Right ventricle myocardium inferior (tissue), 1 donor: ENCODE measurements around the gene SLC12A7. TPM values are rescaled to one million over a fixed set of nuclear protein-coding genes. Genes with fewer than 3 reads are reported as not detected.
A peak's percentile ranks its signal among the peaks of the same experiment; 100 is the strongest.

Source experiments
- ATAC-seq: fragments of 200-7000 bp; cut with Tn5 transposase; one replicate; pipeline ENCODE4 v1.9.1; 2020; ENCODE audit warnings: mild to moderate bottlenecking, moderate library complexity
- DNase-seq: peaks from one replicate; pipeline ENCODE4 v3.0.0; 2021; ENCODE audit errors: missing footprints
- intact Hi-C: fragments of 100-400 bp; cut with DNase I; formaldehyde crosslinking; loops from one replicate; pipeline ENCODE4 v1.11.0; 2022
- total RNA-seq: library from RNA; stranded (reverse); fragmentation: NEBNext Ultra II Directional; extraction: Animal tissue kit (Norgen Biotek cat#: 25700); gene quantifications from one replicate; pipeline ENCODE4 v1.2.1, GENCODE V29; 2021
- donor health status: DM: no; HTN: yes; CAD: no; lungs with severe emphysema.

SLC12A7 gene
- total RNA-seq, 1 donor from 2014 or later = 179 TPM

DNA sequence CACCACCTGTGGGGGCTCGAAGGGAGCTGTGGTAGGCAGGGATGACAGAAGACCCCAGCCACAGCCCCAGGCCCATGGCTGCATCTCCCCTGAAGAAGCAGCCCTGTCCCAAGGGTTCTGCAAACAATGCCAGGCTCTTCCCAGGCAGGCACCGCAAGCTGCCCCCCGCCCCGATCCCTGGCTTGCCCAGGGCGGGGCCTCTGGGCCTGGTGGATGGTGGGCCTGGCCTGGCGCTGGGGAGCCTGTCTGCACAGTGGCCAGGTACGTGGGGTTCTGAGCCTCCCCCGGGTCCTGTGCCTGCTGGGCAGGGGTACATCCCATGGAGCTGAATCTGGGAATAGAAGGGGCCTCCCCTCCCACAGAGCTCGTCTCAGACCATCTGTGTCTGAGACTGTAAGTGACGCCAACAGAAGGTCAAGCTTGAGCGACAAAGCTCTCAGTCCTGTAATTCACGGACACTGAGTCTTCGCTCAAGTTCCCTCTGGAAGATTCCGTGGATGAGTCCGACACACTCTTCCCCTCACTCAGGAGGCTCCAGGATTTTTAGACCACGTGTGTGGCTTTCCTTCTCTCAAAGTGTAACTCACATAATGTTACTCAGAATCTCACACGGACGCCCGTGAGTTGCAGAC lies 4.4 kb upstream of the SLC12A7 start:
- DNase-seq = no peak
- intact Hi-C loops = no loop called here
- ATAC-seq = no peak

DNA sequence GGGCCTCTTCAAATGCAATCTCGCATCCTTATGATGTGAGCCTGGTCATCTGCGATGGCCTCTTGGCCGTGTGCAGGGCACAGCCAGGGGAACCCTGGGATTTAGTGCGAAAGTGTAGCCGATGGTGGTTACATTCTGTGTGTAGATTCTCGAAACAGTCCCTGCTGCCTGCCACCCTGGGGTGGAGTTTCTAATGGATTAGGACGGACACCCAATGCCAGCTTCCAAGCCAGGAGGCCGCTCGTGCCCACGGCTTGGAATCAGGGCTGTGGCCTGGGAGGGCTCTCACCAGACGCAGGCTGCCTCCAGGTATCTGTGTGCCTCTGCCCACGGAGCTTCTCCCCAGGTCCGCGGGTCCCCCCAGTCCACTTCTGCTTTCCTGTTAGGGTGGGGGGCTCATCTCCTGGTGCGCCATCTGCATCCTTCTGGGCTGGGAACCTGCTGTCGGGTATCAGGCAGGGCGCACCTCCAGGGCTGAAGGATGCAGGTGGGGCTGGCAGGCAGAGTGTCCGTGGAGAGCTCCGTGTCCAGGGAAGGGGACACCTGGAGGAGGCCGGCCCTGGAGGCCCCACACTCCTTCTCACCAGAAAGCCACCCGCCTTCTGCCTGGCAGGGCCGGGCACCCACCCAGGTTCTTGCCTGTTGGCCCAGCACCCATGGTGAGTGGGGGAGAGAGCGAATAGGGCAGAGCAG lies 3.4 kb upstream of the SLC12A7 start:
- DNase-seq (no peak), ATAC-seq (no peak)
- intact Hi-C loops = no loop called here

DNA sequence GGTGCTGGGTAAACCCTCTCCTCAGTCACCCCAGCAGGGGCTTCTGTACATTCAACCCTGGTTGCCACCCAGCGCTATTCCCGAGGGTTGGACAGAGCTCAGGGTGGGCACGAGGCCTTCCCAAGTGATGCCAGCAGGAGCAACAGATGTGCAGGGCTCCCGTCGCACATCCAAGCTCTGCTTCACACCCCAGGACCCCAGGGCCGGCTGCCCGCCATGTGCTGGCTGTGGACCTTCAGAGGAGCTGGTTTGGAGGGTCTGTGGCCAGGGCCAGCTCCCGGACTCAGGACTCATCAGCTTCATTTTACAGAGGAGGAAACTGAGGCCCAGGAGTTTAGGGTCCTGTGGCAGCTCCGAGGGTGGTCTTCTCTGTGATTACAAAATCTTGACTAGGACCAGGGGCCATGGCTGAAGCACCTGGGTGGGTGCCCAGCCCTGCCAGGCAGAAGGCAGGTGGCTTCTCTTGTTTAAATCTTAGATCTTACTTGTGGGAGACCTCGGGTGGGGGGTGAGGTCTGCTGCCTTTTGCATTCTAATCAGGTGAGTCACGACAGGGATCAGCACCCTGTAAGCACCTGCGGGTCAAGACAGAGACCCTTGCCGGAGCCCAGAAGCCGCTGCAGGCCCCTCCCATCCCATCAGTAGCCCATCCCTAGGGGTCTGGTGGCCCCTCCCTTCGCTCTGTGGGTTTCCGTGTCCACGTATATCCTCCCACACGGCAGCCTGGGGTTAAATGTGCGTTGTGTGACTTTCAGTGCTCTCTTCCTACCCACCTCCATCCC lies 2.1 kb upstream of the SLC12A7 start:
- ATAC-seq = no peak
- intact Hi-C loops = no loop called here
- DNase-seq = no peak

DNA sequence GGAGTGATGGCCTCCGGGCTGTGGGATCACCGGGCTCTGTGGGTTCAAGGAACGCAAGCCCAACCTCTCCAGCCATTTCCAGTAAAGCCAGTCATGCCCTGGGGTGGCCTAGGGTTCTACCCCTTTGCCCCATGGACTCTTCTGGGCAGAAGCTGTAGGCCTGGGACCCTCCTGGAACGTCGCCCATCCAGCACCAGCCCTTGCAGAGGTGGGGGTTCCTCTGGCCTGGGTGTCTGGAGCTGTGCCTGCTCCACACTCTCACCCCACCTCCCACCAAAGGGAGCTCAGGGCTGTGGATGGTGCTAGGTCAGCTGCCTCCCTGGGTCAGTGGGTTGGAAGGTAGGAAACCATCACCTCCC lies 1.4 kb upstream of the SLC12A7 start:
- intact Hi-C loops = no loop called here
- ATAC-seq (no peak), DNase-seq (no peak)

DNA sequence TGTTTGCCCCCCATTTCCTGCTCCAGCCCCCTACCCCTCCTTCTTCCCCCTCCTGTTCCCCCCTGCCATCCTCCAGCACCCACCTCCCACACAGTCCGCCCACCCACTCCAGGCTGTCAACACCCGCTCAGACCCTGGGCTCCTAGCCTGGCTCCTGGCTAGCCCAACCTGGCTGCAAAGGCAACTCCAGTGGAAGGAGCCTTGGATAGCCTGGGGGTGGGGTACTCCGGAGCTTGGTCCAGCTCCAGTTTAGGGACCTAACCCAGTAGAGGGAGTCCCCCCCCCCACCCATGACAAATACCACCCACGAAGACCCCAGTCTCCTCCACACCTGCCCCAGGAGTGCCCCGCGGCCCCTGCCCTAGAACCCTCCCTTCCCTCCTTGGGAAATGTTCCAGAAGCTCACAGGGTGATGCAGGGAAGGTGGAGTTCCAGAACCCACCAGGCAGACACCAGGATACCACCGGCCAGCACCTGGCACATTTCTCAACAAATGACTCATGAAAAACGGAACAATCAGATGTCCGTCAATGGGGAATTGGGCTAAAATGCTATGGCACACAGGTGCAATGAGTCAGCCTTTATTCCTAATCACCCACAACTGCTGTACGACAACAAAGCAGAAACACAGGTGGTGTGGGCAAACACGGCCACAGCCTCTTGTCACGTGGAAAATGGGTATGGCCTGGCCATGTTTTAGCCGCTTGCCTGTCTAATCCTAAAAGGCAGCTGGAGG lies 901 bp upstream of the SLC12A7 start:
- DNase-seq (no peak), ATAC-seq (no peak)
- intact Hi-C loops = no loop called here

DNA sequence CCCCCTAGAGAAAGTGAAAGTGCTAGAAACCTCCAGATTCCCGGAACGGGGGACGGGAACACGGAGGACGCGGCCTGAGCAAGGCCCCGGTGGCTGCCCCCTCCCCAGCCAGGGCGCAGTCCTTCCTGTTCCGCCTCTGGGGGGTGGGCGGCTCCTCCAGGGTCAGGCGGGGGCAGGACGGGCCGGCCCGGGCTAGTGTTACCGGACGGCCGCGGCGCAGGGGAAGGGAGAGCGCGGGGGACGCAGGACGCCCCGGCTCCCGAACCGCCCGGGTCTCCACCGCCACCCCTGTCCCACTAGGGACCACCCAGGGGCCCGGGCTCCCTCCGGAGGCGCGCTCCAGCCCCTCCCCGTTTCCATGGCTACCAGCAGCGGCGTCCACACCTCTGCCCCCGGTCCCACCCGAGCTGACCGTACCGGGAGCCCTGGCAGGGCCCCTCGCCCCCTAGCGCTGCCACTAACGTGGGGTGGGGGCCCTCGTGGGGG lies 579 bp downstream of the SLC12A7 start:
- no peak for DNase-seq
- intact Hi-C loops = no loop called here
- ATAC-seq = peak; percentile 41

DNA sequence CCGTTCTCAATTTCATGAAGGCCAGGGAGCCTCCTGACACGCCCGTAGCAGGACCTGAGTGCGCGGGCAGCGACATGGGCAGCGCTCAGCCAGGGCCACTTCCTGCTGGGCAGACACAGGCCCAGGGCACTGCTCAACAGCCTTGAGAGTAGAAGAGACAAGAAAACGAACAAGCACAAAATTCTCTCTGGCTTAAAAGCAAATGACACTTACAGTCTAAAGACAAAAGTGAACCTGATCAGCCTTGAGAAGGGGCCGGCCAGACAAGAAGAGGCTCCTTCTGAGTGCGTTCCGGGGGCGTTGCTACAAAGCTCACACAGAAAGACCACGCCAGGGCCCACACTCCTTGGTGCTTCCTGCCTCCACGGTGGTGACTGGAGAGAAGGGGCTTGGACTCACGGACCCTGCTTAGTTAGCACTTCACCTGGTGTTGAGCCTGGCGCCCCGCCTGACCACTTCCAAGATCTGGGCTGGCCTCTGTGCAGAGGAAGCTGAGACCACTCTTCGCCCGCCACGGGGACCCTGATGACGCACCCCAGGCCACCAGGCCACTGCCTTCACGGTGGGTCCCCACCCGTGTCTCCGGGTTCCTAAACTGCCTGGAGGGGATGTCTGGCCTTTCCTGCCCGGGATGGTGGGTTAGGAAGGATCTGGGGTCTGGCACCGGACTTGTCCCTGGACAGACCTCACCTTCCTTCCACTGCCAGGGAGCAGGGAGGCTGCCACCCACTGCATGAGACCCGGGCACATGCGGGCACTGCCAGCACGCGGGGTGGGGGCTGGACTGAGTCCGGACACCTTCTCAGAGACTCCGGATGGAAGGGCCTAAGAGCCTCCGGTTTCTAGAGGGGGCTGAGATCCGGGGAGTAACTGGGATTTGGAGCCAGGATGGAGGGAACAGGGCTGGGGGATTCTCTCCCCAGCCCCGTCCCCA lies 1.3 kb downstream of the SLC12A7 start:
- DNase-seq = no peak

DNA sequence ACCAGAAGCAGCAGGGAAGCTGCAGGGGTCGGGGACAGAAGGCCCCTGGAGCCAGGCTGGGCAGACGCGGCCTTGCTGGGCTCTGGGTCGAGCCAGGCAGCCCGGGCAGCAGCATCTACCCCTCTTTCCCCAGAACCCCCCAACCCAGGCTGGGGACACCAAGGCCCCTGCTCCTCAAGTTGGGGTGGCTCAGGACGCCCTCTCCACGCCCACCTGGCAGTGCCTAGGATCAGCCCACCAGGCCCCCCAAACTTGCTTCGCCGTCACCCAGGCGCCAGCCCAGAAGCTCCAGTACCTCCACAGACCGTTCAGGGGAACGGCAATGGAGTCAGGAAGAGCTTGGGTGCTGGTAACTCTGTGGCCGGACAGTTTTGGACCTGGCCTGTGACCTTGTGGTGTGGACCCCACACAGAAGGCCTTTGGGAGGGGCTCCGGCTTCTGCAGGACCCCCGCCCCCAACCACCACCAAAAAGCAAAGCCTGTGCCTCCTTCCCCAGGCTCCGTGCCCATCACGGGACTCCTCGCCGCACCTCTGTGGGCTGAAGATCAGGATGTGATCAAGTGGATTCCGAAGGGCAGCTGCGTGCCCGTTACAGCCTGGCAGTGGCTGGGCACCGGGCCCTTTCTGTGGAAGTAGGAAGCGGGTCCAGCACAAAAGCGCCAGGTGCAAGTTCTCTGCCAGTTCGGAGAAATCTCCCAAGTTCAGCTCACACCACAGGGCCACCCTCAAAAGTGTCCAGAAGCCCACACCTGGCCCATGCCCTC lies 2.1 kb downstream of the SLC12A7 start:
- intact Hi-C loops = no loop called here
- no peak for ATAC-seq
- DNase-seq = no peak

More for the DNA sequence above, 1.3 kb downstream of the SLC12A7 start:
- ATAC-seq = peak; percentile 7
- intact Hi-C loops = no loop called here

DNA sequence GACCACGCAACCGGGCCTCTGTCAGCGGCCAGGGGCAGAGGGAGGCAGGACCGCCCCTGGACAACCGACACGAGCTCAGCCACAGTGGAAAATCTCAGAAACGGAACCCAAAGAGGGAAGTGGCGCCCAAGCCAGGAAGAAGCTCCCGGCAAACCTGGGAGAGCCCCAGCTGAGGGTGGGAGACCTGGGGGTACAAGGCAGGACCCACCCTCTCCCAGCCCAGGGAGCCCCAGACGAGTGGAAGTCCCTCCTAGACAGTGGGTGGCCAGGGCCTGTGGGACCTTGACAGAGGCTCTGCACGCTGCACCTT lies 3.0 kb downstream of the SLC12A7 start:
- DNase-seq (no peak), ATAC-seq (peak; percentile 1)
- intact Hi-C loops = no loop called here

DNA sequence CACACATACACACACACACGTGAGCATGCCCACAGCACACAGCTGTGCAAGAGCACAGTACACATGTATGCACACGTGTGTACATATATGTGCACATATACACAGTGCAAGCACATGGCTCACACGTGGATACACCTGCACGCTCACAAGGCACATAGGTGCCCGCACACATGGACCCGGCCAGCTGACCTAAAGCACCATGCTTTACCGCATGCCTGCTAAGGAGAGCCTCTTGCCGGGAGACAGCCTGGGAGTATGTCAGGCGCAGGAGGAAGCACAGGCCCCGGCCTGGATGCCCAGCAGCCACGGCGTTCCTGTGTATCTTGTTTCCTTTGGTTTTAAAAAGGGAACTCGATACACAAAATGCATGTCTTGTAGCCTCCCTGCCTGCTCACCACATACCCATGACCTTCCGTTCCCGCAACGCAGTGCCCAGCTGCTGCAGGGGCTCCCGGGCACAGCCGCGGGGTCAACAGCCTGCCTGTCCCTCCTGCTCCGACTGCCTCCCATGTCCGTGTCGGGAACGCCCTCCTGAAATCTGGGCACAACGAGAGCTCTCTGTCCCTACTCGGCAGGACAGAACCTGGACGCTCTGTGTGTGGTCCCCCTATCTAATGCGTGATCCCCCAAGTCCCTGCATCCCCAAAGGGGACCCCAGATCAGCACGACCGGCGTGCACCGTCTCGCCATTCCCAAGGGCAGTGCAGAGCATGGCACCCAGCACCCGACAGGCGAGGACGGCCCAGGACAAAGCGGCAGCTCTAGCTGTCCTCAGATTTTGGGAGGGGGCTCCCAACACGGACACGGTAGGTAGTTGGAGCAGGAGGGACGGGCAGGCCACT lies 3.6 kb downstream of the SLC12A7 start:
- DNase-seq (no peak), ATAC-seq (no peak)
- intact Hi-C loops = no loop called here

DNA sequence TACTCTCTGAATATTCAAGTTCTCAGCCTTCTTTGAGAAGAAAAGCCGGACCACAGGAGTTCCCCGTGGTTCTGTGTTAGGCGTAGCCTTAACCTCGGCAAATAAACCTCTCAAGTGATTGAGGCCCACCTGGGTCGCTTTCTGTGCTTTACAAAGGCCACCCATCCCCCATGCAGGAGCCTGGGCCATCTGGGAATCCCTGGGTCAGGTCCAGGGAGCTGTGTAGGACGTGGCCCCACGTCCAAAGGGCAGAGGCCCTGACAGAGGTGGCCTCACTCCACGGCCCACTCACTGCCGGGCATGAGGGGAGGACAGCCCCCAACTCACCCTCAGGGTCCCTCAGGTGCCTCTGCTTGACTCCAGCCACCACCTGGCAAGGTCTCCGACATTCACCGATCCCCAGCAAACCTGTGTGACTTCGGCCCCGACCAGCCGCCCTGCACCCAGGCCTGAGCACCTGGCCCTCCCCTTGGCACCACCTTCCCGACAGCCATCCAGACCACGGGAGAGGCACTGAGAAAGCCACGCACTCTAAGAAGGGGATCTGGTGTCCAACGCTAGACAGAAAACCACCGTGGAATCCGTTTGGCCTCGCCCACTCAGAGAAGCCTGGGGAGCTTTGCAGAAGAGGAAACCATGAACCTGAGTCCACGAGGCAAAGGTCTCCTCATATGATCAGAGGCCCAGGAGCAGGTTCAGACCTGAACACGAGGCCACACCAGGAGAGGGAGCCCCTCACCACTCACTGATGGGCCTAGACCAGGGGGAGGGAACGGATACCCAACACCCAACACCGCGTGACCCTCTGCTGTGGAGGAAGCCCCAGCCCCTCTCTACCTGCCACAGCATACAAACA lies 4.5 kb downstream of the SLC12A7 start:
- DNase-seq (no peak), ATAC-seq (no peak)
- intact Hi-C loops = no loop called here

DNA sequence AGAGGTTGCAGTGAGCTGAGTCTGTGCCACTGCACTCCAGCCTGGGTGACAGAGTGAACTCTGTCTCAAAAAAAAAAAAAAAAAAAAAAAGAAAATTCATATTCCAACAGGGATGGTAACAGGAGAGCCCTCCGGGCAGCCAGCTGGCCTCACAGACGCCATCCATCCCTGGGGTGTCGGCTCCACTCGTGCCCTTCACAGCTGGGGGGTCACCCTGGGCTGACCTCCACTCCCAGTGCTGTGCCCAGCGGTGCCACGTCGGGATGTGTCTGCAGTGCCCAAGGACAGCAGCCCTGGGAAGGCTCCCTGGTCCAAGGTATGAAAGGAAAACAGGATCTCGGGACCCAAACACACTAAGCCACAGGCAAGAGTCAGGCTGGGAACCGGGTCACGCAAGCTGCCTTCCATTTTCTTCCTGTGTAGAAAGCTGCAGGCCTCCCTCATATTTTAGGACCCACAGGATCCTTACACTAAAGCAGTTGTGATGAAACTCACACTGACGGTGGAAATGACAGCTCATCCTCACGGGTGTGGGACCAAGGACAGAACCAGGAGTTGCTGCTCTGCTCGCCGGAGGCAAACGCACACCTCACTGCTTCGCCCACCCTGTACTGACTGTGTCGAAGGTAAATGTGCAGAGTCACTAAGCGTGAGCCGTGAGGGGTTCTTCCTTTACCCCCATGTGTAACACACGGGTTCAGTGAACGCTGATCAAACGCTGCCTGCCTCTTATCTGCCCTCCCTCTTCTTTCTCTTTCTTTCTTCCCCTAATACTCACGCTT lies 5.3 kb downstream of the SLC12A7 start:
- no peak for ATAC-seq
- no peak for DNase-seq
- intact Hi-C loops = no loop called here

DNA sequence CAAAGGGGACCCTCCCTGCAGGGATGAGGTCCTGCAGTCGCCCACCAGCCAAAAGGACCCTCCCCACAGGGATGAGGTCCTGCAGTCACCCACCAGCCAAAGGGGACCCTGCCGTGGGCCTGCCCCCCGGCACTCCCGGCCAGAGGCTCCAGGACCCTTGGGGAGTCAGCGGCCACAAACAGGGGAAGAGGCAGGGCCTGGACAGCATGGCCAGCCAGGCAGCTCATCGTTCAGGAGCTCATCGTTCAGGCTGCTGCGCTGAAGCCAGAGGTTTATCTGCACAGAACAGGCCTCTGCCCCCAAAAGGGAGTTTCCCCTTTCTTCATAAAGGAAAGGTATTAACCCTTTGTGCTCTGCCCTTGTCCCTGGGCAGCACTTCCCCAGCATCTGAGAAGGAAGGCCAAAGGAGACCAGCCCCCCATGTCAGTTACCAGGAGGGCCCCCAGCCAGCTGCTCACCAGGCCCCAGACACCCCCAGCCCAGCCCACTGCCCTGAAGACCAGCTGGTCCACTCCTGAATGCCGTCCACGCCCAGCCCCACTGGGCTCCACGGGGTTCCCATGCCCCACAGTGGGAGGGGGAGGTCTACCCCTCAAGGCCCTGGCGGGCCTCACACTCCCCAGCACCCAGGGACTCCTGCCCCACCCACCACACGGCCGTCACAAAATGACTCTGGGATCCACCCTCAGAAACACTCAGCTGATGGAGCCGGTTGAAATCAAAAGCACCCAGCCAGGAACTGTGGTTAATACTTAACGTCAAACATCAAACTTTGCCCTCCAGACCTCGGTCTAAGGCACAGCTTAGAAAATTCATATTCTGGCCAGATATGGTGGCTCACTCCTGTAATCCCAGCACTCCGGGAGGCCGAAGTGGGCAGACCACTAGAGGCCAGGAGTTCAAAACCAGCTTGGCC lies 6.3 kb downstream of the SLC12A7 start:
- ATAC-seq = no peak
- no peak for DNase-seq
- intact Hi-C loops = no loop called here

DNA sequence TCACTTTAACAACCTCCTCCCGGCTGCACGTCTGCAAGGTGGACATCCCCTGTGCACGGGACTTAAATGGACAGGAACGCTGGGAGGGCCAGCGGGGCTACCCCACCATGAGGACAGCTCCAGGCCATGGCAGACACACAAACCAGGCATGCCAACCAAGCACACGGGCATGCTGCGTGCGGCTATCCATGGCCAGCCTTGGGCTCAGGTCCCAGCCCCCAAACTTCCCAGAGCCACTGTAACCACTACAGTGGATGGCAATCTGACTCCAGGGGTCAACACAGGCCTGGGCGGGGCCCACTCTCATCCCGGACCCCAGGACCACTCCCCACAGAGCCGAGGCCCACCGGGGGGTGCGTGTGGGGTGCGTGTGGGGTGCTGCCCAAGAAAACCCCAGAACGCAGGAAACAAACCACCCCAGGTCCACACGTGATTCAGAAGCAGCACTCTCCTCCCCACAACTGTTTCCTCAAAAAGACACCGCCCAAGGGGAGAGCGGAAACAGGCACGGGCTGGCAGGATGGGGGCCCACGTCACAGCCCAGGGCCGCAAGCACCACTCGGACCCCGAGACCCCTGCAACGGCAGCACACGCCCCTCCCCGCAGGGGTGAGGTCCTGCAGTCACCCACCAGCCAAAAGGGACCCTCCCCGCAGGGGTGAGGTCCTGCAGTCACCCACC lies 7.4 kb downstream of the SLC12A7 start:
- intact Hi-C loops = no loop called here
- ATAC-seq = peak; percentile 28

More for the DNA sequence above, 7.4 kb downstream of the SLC12A7 start:
- no peak for DNase-seq
